H1 (cell line): ENCODE measurements around the gene ATP5PB. TPM values are rescaled to one million over a fixed set of nuclear protein-coding genes. Genes with fewer than 3 reads are reported as not detected.

ENCODE experiments used
- ASH2L ChIP-seq: fragments of 200-600, 300-600 bp; sonication (generic); IDR thresholded peaks from one replicate; pipeline ENCODE4 v1.7.1; 2017; ENCODE audit warnings: low read length
- KDM1A ChIP-seq: fragments of 200-600, 300-600 bp; sonication (generic); IDR thresholded peaks from 2 replicates; pipeline ENCODE4 v1.7.1; 2016; ENCODE audit warnings: mild to moderate bottlenecking, low read length, borderline replicate concordance
- NANOG ChIP-seq: IDR thresholded peaks from 2 replicates; pipeline ENCODE4 v1.6.1; 2011; ENCODE audit warnings: low read length, low read depth, mild to moderate bottlenecking, inconsistent platforms; ENCODE audit not compliant: insufficient read depth, poor library complexity, severe bottlenecking
- SP4 ChIP-seq: IDR thresholded peaks from 2 replicates; pipeline ENCODE4 v1.6.1; 2012; ENCODE audit warnings: low read length, inconsistent platforms
- ZNF274 ChIP-seq: IDR thresholded peaks from 2 replicates; pipeline ENCODE4 v1.7.0; 2012; ENCODE audit warnings: low read length, borderline replicate concordance; ENCODE audit errors: extremely low read depth
- polyA plus RNA-seq, 7 experiments: library from polyadenylated mRNA; depleted of rRNA in 3 of 7; stranded (reverse) in 5 of 7; unstranded in 2 of 7; fragments of >200 nt in 5 of 7; fragments of 200-250 nt in 2 of 7; gene quantifications; 1 replicate in 5 of 7; 2 replicates in 1 of 7; 4 replicates in 1 of 7; pipeline versions ENCODE4 v1.2.1 to v1.2.3, GENCODE V29; 2011 to 2013; ENCODE audit warnings: missing spikeins in 2 of 7, mixed read lengths in 2 of 7
- total RNA-seq: library from RNA; stranded (reverse); fragmentation: NEBNext Ultra II Directional; extraction: Animal tissue kit (Norgen Biotek cat#: 25700); gene quantifications from 2 replicates; pipeline ENCODE4 v1.2.1, GENCODE V29; 2021

ATP5PB gene
- total and polyA plus RNA-seq, 2 of the 8 experiments (the other 6 are each of a cell fraction or from before 2014, with no cell fraction given), result 232 to 262 TPM

DNA sequence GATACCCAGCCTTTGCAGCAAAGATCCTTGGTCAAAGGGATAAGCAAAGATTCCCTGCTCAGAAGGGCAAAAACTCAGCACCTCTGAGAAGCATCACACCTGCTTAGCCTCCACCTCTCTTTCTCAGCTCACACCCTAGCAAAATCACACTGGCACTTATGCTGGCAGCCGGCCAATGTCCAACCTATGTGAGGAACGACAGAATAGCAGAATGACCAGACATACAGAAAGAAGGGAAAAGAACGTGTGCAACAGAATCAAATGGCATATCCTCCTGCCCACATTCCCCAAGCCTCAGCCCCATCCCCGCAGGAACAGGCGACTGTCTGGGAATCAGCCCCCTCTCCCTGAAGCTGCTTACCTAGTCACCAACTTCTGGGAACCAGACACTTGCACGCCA lies 54.8 kb downstream of the ATP5PB start (continued):
- TF ChIP-seq SP4, result no peak
- TF ChIP-seq NANOG, result no peak
- no peak for TF ChIP-seq ZNF274
- TF ChIP-seq KDM1A, result no peak
- TF ChIP-seq ASH2L, result no peak
